Fibroblast of villous mesenchyme (primary cell): Measurements from ENCODE around the gene DDX5. TPM values are rescaled to one million over a fixed set of nuclear protein-coding genes. Genes with fewer than 3 reads are reported as not detected.

ENCODE experiments used
- DNase-seq: peaks from one replicate; pipeline ENCODE4 v3.0.0-alpha.2; 2010; ENCODE audit warnings: low read depth
- H3K4me3 ChIP-seq: 2 replicates; pipeline ENCODE4 v1.5.1; 2011; ENCODE audit warnings: low read depth, mild to moderate bottlenecking, low read length
- CTCF ChIP-seq: IDR thresholded peaks from 2 replicates; pipeline ENCODE4 v1.5.1; 2012; ENCODE audit warnings: low read depth, mild to moderate bottlenecking, low read length; ENCODE audit not compliant: insufficient read depth
- total RNA-seq: library from RNA; depleted of rRNA; stranded (reverse); fragments of >200 nt; gene quantifications from 2 replicates; pipeline ENCODE4 v1.2.3, GENCODE V29; 2012

DDX5 gene
- total RNA-seq, 1 donor: 361 TPM

- no peak for TF ChIP-seq CTCF
- DNase-seq: peak; percentile 89
- H3K4me3 ChIP-seq: peak overlapping the region; percentile 99
Measured at GRCh38 chr17:64505340-64506200, 519 bp downstream of the DDX5 start.

- peak overlapping the region; percentile 99 for H3K4me3 ChIP-seq
- no peak for TF ChIP-seq CTCF
- DNase-seq: peak; percentile 91
Measured at GRCh38 chr17:64504769-64505339, 1.2 kb downstream of the DDX5 start.

- DNase-seq: peak; percentile 17
- no peak for TF ChIP-seq CTCF
- peak overlapping the region; percentile 99 for H3K4me3 ChIP-seq
Measured at GRCh38 chr17:64503821-64504768, 2.0 kb downstream of the DDX5 start.

- peak overlapping the region; percentile 10 for H3K4me3 ChIP-seq
- no peak for DNase-seq
Measured at GRCh38 chr17:64503341-64503740, 2.7 kb downstream of the DDX5 start.

GRCh38 chr17:64502809-64503208 is 3.3 kb downstream of the DDX5 start:
- H3K4me3 ChIP-seq: no peak overlapping the region
- DNase-seq: peak; percentile 52

More at GRCh38 chr17:64503341-64503740, 2.7 kb downstream of the DDX5 start:
- no peak for TF ChIP-seq CTCF

More at GRCh38 chr17:64502809-64503208, 3.3 kb downstream of the DDX5 start:
- TF ChIP-seq CTCF: no peak
